Astrocyte (in vitro differentiated cells and primary cell): ENCODE results near the gene MYRIP. TPM values are rescaled to one million over a fixed set of nuclear protein-coding genes. Genes with fewer than 3 reads are reported as not detected.
"Not testable (repeated sequence)": the region's sequence is repeated elsewhere in the genome, so short reads cannot be mapped to it uniquely, and the experiment has no call there.

Experiments
- DNase-seq: peaks from one replicate; pipeline ENCODE4 v3.0.0-alpha.2; 2010; ENCODE audit warnings: low read depth
- FAIRE-seq: peaks from 2 replicates; lab custom pipeline; 2011; peaks lifted over from hg19 to GRCh38; lab: Jason Lieb, UNC
- H2AFZ ChIP-seq: 2 replicates; pipeline ENCODE4 v1.6.0; 2012; ENCODE audit warnings: low read depth, low read length, inconsistent platforms
- H3K27ac ChIP-seq: 2 replicates; pipeline ENCODE4 v1.5.1; 2011; ENCODE audit warnings: low read depth, low read length, inconsistent platforms
- H3K27me3 ChIP-seq: 2 replicates; pipeline ENCODE4 v1.6.0; 2011; ENCODE audit warnings: low read length, inconsistent platforms; ENCODE audit not compliant: insufficient read depth
- H3K36me3 ChIP-seq: 2 replicates; pipeline ENCODE4 v1.5.1; 2011; ENCODE audit warnings: low read length, inconsistent platforms; ENCODE audit not compliant: insufficient read depth
- H3K4me1 ChIP-seq: 2 replicates; pipeline ENCODE4 v1.5.1; 2011; ENCODE audit warnings: low read length, inconsistent platforms; ENCODE audit not compliant: insufficient read depth
- H3K4me2 ChIP-seq: 2 replicates; pipeline ENCODE4 v1.6.0; 2012; ENCODE audit warnings: low read length, inconsistent platforms
- H3K4me3 ChIP-seq: 2 replicates; pipeline ENCODE4 v1.5.1; 2011; ENCODE audit warnings: low read depth, mild to moderate bottlenecking, low read length, inconsistent platforms; ENCODE audit not compliant: insufficient read depth
- H3K79me2 ChIP-seq: 2 replicates; pipeline ENCODE4 v1.6.0; 2012; ENCODE audit warnings: mild to moderate bottlenecking, low read length, inconsistent platforms; ENCODE audit not compliant: insufficient read depth
- H3K9ac ChIP-seq: 2 replicates; pipeline ENCODE4 v1.6.0; 2012; ENCODE audit warnings: mild to moderate bottlenecking, low read length, inconsistent platforms
- H3K9me3 ChIP-seq: 2 replicates; pipeline ENCODE4 v1.5.1; 2012; ENCODE audit warnings: low read depth, mild to moderate bottlenecking, low read length, inconsistent platforms; ENCODE audit not compliant: insufficient read depth
- H4K20me1 ChIP-seq: 2 replicates; pipeline ENCODE4 v1.6.0; 2012; ENCODE audit warnings: low read length, inconsistent platforms; ENCODE audit not compliant: insufficient read depth
- H3K27ac Mint-ChIP-seq: one replicate; pipeline ENCODE4 v1.8.0; 2021; ENCODE audit warnings: mild to moderate bottlenecking, mixed read lengths; ENCODE audit not compliant: unreplicated experiment
- H3K27me3 Mint-ChIP-seq: one replicate; pipeline ENCODE4 v1.8.0; 2021; ENCODE audit warnings: low read depth, mixed read lengths; ENCODE audit not compliant: unreplicated experiment
- H3K36me3 Mint-ChIP-seq: one replicate; pipeline ENCODE4 v1.8.0; 2021; ENCODE audit warnings: low read depth, mixed read lengths; ENCODE audit not compliant: unreplicated experiment
- H3K4me1 Mint-ChIP-seq: one replicate; pipeline ENCODE4 v1.8.0; 2021; ENCODE audit warnings: low read depth, mixed read lengths; ENCODE audit not compliant: unreplicated experiment
- H3K4me3 Mint-ChIP-seq: one replicate; pipeline ENCODE4 v1.8.0; 2021; ENCODE audit warnings: mild to moderate bottlenecking, moderate library complexity, mixed read lengths; ENCODE audit not compliant: unreplicated experiment
- H3K9me3 Mint-ChIP-seq: one replicate; pipeline ENCODE4 v1.8.0; 2021; ENCODE audit warnings: mild to moderate bottlenecking, mixed read lengths; ENCODE audit not compliant: unreplicated experiment
- EZH2 ChIP-seq: IDR thresholded peaks from 2 replicates; pipeline ENCODE4 v1.6.1; 2012; ENCODE audit warnings: mild to moderate bottlenecking, low read length, inconsistent platforms; ENCODE audit not compliant: insufficient read depth
- total RNA-seq: library from RNA; stranded (reverse); gene quantifications from 2 replicates; pipeline ENCODE4 v1.2.1, GENCODE V29; 2021
- TF ChIP-seq, protein P1 (sequence below): IDR thresholded peaks from 2 replicates; pipeline ENCODE4 v1.5.1; 2011; ENCODE audit warnings: low read depth, mild to moderate bottlenecking, inconsistent platforms, low read length, moderate library complexity; ENCODE audit not compliant: insufficient read depth

The MYRIP gene
- total RNA-seq, 1 donor from 2014 or later = 0.07 TPM

- peaks cover 9% of the 10 kb centered on the region for H3K4me1 Mint-ChIP-seq
- TF ChIP-seq, protein P1, sequence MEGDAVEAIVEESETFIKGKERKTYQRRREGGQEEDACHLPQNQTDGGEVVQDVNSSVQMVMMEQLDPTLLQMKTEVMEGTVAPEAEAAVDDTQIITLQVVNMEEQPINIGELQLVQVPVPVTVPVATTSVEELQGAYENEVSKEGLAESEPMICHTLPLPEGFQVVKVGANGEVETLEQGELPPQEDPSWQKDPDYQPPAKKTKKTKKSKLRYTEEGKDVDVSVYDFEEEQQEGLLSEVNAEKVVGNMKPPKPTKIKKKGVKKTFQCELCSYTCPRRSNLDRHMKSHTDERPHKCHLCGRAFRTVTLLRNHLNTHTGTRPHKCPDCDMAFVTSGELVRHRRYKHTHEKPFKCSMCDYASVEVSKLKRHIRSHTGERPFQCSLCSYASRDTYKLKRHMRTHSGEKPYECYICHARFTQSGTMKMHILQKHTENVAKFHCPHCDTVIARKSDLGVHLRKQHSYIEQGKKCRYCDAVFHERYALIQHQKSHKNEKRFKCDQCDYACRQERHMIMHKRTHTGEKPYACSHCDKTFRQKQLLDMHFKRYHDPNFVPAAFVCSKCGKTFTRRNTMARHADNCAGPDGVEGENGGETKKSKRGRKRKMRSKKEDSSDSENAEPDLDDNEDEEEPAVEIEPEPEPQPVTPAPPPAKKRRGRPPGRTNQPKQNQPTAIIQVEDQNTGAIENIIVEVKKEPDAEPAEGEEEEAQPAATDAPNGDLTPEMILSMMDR = no peak
- TF ChIP-seq EZH2 = no peak
- no peak for DNase-seq
- no peaks in the 10 kb centered on the region for H3K36me3 Mint-ChIP-seq
- no peak for FAIRE-seq
- Histone ChIP-seq H3K4me2 (no peak overlapping the region), H3K9ac (no peak overlapping the region), H3K79me2 (no peaks in the 10 kb centered on the region), H3K4me3 (no peak overlapping the region), H3K27ac (no peak overlapping the region), H3K27me3 (no peaks in the 10 kb centered on the region), H3K9me3 (no peaks in the 10 kb centered on the region), H3K4me1 (no peaks in the 10 kb centered on the region), H3K36me3 (no peaks in the 10 kb centered on the region), H4K20me1 (no peaks in the 10 kb centered on the region), H2AFZ (no peak overlapping the region)
- H3K9me3 Mint-ChIP-seq = no peaks in the 10 kb centered on the region
- no peak overlapping the region for H3K4me3 Mint-ChIP-seq
- no peak overlapping the region for H3K27ac Mint-ChIP-seq
- H3K27me3 Mint-ChIP-seq = no peaks in the 10 kb centered on the region
These were observed 261.4 kb downstream of the MYRIP start for GRCh38 chr3:40070816-40071215.

DNA sequence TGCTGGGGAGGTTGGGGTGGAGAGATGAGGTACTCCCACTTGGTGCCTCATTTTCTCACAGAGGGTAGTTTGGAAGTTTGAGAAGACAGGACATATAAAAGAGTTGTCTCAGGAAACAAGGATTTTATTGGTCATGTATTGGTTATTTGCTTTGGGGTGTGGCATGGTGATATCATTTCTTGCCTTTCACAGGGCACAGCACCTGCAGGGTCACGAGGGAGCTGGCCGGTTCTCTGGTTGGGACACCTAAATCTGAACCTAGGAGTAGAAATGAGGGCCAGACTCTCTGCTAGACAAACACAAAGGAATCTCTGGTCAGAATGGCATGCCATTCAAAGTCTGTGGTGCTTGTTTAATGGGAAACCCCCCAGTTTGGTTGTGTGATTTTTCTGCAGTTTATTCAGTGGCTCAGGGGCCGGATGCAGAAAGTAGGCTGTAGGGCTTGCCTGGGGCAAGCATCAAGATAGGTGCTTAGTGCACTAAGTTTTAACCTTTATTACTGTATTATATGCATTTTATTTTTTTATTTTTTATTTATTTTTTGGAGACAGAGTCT lies 262.4 kb downstream of the MYRIP start:
- no peak overlapping the region for H3K27ac Mint-ChIP-seq
- Histone ChIP-seq H3K27ac (no peak overlapping the region), H3K9ac (no peak overlapping the region), H3K36me3 (no peaks in the 10 kb centered on the region), H3K4me3 (no peak overlapping the region), H4K20me1 (no peaks in the 10 kb centered on the region), H3K79me2 (no peaks in the 10 kb centered on the region), H3K4me1 (no peaks in the 10 kb centered on the region), H3K9me3 (no peaks in the 10 kb centered on the region), H2AFZ (no peak overlapping the region), H3K4me2 (no peak overlapping the region), H3K27me3 (no peaks in the 10 kb centered on the region)
- no peaks in the 10 kb centered on the region for H3K9me3 Mint-ChIP-seq
- TF ChIP-seq, protein P1 = no peak
- no peaks in the 10 kb centered on the region for H3K36me3 Mint-ChIP-seq
- peaks cover 9% of the 10 kb centered on the region for H3K4me1 Mint-ChIP-seq
- H3K4me3 Mint-ChIP-seq = no peak overlapping the region
- DNase-seq (no peak), FAIRE-seq (no peak)
- H3K27me3 Mint-ChIP-seq = no peaks in the 10 kb centered on the region

DNA sequence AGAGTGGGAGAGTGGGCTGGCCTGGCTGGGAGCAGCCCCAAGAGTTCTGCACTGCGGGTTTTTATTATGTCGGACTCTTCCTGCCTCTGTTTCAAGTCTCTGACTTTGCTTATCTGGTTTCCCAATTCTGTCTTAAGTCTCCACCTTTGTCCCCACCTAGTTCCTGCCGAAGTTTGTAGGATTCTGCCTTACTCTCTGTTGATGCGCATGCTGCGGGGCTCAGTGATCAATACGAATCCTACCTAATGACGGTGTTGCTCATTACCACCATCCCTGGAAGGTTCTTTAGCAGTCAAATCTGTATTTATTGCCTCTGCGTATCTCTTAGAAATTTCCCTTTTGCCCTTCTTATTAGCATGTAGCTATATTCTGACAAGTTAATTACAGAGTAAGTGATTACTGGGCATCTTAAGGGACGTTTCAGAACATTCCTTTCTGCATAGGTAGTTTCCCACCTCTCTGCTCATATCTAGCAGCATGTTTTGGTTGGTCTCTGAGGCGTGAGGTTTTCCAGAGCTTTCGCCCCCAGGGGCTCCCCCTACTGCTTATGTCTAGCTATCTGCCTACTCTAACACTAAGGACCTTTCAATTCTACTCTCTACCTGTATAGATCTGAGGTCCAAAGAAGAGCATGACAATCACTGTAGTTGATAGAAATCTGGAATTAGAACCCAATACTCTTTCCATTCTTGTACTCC lies 264.1 kb downstream of the MYRIP start:
- Histone ChIP-seq H3K9me3 (no peaks in the 10 kb centered on the region), H3K79me2 (no peaks in the 10 kb centered on the region), H3K36me3 (no peaks in the 10 kb centered on the region), H3K27me3 (no peaks in the 10 kb centered on the region), H3K4me1 (no peaks in the 10 kb centered on the region), H3K4me3 (no peak overlapping the region), H3K27ac (no peak overlapping the region), H2AFZ (no peak overlapping the region), H3K4me2 (no peak overlapping the region), H3K9ac (no peak overlapping the region), H4K20me1 (no peaks in the 10 kb centered on the region)
- no peaks in the 10 kb centered on the region for H3K36me3 Mint-ChIP-seq
- H3K27me3 Mint-ChIP-seq = no peaks in the 10 kb centered on the region
- no peak overlapping the region for H3K27ac Mint-ChIP-seq
- DNase-seq (no peak), FAIRE-seq (no peak)
- no peak for TF ChIP-seq EZH2
- TF ChIP-seq, protein P1 = no peak
- peaks cover 10% of the 10 kb centered on the region for H3K4me1 Mint-ChIP-seq
- no peak overlapping the region for H3K4me3 Mint-ChIP-seq
- no peaks in the 10 kb centered on the region for H3K9me3 Mint-ChIP-seq

- H3K36me3 Mint-ChIP-seq, H3K4me2 ChIP-seq, H3K27me3 Mint-ChIP-seq, H4K20me1 ChIP-seq, H3K27ac ChIP-seq, H3K4me1 ChIP-seq, H3K9ac ChIP-seq, H2AFZ ChIP-seq, DNase-seq, H3K9me3 ChIP-seq, H3K27ac Mint-ChIP-seq, H3K79me2 ChIP-seq, H3K36me3 ChIP-seq, H3K27me3 ChIP-seq, H3K9me3 Mint-ChIP-seq, H3K4me3 ChIP-seq, H3K4me3 Mint-ChIP-seq, FAIRE-seq: not testable (repeated sequence)
- H3K4me1 Mint-ChIP-seq = peaks cover 19% of the 10 kb centered on the region
These were observed 267.7 kb downstream of the MYRIP start for GRCh38 chr3:40077139-40077538.
